Neural crest cell (in vitro differentiated cells): ENCODE measurements around the gene PSMD14. TPM values are rescaled to one million over a fixed set of nuclear protein-coding genes. Genes with fewer than 3 reads are reported as not detected.

Experiments used
- DNase-seq: peaks from one replicate; pipeline ENCODE4 v3.0.0; 2021; ENCODE audit warnings: low read depth, mixed read lengths, low spot score
- H3K27ac Mint-ChIP-seq: one replicate; pipeline ENCODE4 v1.8.0; 2021; ENCODE audit warnings: mild to moderate bottlenecking, mixed read lengths; ENCODE audit not compliant: unreplicated experiment
- H3K27me3 Mint-ChIP-seq: 2 replicates; pipeline ENCODE4 v1.8.0; 2021; ENCODE audit warnings: low read depth, mild to moderate bottlenecking, mixed read lengths
- H3K36me3 Mint-ChIP-seq: 2 replicates; pipeline ENCODE4 v1.8.0; 2021; ENCODE audit warnings: low read depth, mild to moderate bottlenecking, mixed read lengths
- H3K4me1 Mint-ChIP-seq: 2 replicates; pipeline ENCODE4 v1.8.0; 2021; ENCODE audit warnings: mixed read lengths
- H3K4me3 Mint-ChIP-seq: one replicate; pipeline ENCODE4 v1.8.0; 2021; ENCODE audit warnings: mild to moderate bottlenecking, mixed read lengths
- H3K9me3 Mint-ChIP-seq: 2 replicates; pipeline ENCODE4 v1.8.0; 2021; ENCODE audit warnings: mixed read lengths
- CTCF ChIP-seq: fragments of 200-600 bp; sonication (generic); conservative IDR thresholded peaks from 2 replicates; pipeline ENCODE4 v1.5.0; 2021; ENCODE audit warnings: antibody characterized with exemption, mild to moderate bottlenecking
- total RNA-seq: library from RNA; stranded (reverse); gene quantifications from 2 replicates; pipeline ENCODE4 v1.2.1, GENCODE V29; 2021

Gene PSMD14
- total RNA-seq, 1 donor from 2014 or later, result 82.4 TPM

GRCh38 chr2:161367675-161368074 is 59.5 kb downstream of the PSMD14 start:
- Mint-ChIP-seq H3K27me3 (no peaks in the 10 kb centered on the region), H3K4me1 (peaks cover 15% of the 10 kb centered on the region), H3K9me3 (no peaks in the 10 kb centered on the region), H3K36me3 (peaks cover 23% of the 10 kb centered on the region), H3K4me3 (no peak overlapping the region), H3K27ac (no peak overlapping the region)
- no peak for TF ChIP-seq CTCF
- DNase-seq, result no peak

GRCh38 chr2:161369311-161369710 is 61.1 kb downstream of the PSMD14 start:
- Mint-ChIP-seq H3K27me3 (no peaks in the 10 kb centered on the region), H3K27ac (no peak overlapping the region), H3K4me1 (peaks cover 15% of the 10 kb centered on the region), H3K4me3 (no peak overlapping the region), H3K36me3 (peaks cover 11% of the 10 kb centered on the region), H3K9me3 (no peaks in the 10 kb centered on the region)
- no peak for TF ChIP-seq CTCF
- no peak for DNase-seq

GRCh38 chr2:161370981-161371380 is 62.8 kb downstream of the PSMD14 start:
- no peak for TF ChIP-seq CTCF
- Mint-ChIP-seq H3K27ac (peak overlapping the region; percentile 6), H3K9me3 (no peaks in the 10 kb centered on the region), H3K27me3 (no peaks in the 10 kb centered on the region), H3K4me1 (peaks cover 15% of the 10 kb centered on the region), H3K36me3 (peaks cover 11% of the 10 kb centered on the region), H3K4me3 (no peak overlapping the region)
- DNase-seq, result no peak

- DNase-seq, result no peak
- Mint-ChIP-seq H3K36me3 (peaks cover 11% of the 10 kb centered on the region), H3K27me3 (no peaks in the 10 kb centered on the region), H3K4me1 (peaks cover 15% of the 10 kb centered on the region), H3K9me3 (no peaks in the 10 kb centered on the region), H3K4me3 (no peak overlapping the region), H3K27ac (peak overlapping the region; percentile 54)
- no peak for TF ChIP-seq CTCF
Observed at GRCh38 chr2:161371869-161372268, 63.6 kb downstream of the PSMD14 start.

DNA sequence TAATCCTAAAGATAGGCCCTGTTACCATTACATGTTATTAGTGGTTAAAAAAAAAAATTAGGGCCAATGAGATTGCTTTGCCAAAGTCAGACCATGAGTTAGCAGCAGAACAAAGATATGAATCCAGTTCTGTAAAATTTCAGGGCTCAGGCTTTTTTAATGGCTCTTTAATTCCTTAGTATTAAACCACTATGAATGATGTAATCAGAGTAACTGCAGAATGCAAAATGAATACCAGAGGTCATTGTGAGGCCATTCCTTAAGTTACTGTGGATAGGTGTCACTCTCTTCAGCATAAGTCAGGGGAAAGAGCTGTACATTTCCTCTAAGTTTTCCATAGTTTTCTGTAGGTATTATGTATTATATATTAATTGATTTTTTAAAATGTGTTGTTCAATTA is 65.7 kb downstream of the PSMD14 start:
- Mint-ChIP-seq H3K27ac (no peak overlapping the region), H3K4me3 (no peak overlapping the region), H3K9me3 (no peaks in the 10 kb centered on the region), H3K4me1 (peaks cover 15% of the 10 kb centered on the region), H3K36me3 (peaks cover 8% of the 10 kb centered on the region), H3K27me3 (no peaks in the 10 kb centered on the region)
- TF ChIP-seq CTCF, result no peak
- no peak for DNase-seq

GRCh38 chr2:161374446-161374845 is 66.2 kb downstream of the PSMD14 start:
- H3K36me3 Mint-ChIP-seq, result peaks cover 8% of the 10 kb centered on the region
- no peaks in the 10 kb centered on the region for H3K27me3 Mint-ChIP-seq
- H3K9me3 Mint-ChIP-seq, result no peaks in the 10 kb centered on the region
- H3K4me3 Mint-ChIP-seq, result no peak overlapping the region
- no peak for DNase-seq
- no peak for TF ChIP-seq CTCF
- no peak overlapping the region for H3K27ac Mint-ChIP-seq
- H3K4me1 Mint-ChIP-seq, result peaks cover 15% of the 10 kb centered on the region
